Peyer's patch (tissue), 4 donors: ENCODE measurements around the gene UBE3C. TPM values are rescaled to one million over a fixed set of nuclear protein-coding genes. Genes with fewer than 3 reads are reported as not detected.

ENCODE experiments used
- DNase-seq, 3 donors: peaks; one replicate each; pipeline ENCODE4 v3.0.0-alpha.2; 2017 to 2019
- H3K27ac ChIP-seq, 4 donors: fragments of 200-600 bp; sonication (generic); one replicate each; pipeline ENCODE4 v1.5.1; 2016 to 2019
- H3K27me3 ChIP-seq, 2 donors: fragments of 200-600 bp; sonication (generic); one replicate each; pipeline ENCODE4 v1.5.1; 2019
- H3K36me3 ChIP-seq, 3 donors: fragments of 200-600 bp; sonication (generic); one replicate each; pipeline ENCODE4 v1.5.1; 2016 to 2019
- H3K4me1 ChIP-seq, 4 donors: fragments of 200-600 bp; sonication (generic); one replicate each; pipeline ENCODE4 v1.5.1; 2016 to 2019
- H3K4me3 ChIP-seq, 4 donors: fragments of 200-600 bp; sonication (generic); 1 replicate in 3 of 4; 2 replicates in 1 of 4; pipeline ENCODE4 v1.5.1; 2016 to 2019; ENCODE audit warnings: mild to moderate bottlenecking in 1 of 4
- H3K9me3 ChIP-seq, 4 donors: fragments of 200-600 bp; sonication (generic); one replicate each; pipeline ENCODE4 v1.5.1; 2016 to 2019; ENCODE audit warnings: mild to moderate bottlenecking in 1 of 4
- POLR2A ChIP-seq, 2 donors: fragments of 450-650 bp; IDR thresholded peaks; one replicate each; pipeline ENCODE4 v1.5.1; 2017; ENCODE audit warnings: antibody characterized with exemption in 2 of 2, mild to moderate bottlenecking in 2 of 2, moderate library complexity in 2 of 2
- total RNA-seq, 4 donors: library from RNA; depleted of rRNA; stranded (reverse); fragments of >200 nt; gene quantifications; one replicate each; pipeline ENCODE4 v1.1.0, GENCODE V29; 2016
- TF ChIP-seq, protein P1 (sequence below), 6 experiments: fragments of 450-650 bp in 4 of 6; fragments of 200-600 bp in 2 of 6; sonication (generic) in 1 of 6; IDR thresholded peaks; one replicate each; pipeline ENCODE4 v1.5.1; 2017 to 2019; ENCODE audit warnings: antibody characterized with exemption in 6 of 6, mild to moderate bottlenecking in 3 of 6, moderate library complexity in 1 of 6

The UBE3C gene
- total RNA-seq, 4 donors from 2014 or later: 76.4 to 106 (median 101) TPM

GRCh38 chr7:157278167-157278790 is 139.6 kb downstream of the UBE3C start:
- TF ChIP-seq, protein P1, sequence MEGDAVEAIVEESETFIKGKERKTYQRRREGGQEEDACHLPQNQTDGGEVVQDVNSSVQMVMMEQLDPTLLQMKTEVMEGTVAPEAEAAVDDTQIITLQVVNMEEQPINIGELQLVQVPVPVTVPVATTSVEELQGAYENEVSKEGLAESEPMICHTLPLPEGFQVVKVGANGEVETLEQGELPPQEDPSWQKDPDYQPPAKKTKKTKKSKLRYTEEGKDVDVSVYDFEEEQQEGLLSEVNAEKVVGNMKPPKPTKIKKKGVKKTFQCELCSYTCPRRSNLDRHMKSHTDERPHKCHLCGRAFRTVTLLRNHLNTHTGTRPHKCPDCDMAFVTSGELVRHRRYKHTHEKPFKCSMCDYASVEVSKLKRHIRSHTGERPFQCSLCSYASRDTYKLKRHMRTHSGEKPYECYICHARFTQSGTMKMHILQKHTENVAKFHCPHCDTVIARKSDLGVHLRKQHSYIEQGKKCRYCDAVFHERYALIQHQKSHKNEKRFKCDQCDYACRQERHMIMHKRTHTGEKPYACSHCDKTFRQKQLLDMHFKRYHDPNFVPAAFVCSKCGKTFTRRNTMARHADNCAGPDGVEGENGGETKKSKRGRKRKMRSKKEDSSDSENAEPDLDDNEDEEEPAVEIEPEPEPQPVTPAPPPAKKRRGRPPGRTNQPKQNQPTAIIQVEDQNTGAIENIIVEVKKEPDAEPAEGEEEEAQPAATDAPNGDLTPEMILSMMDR (IDR thresholded peaks at IDR 0.05): no peak
- TF ChIP-seq POLR2A (IDR thresholded peaks at IDR 0.05): no peak
- no peak overlapping the region for H3K27ac ChIP-seq
- H3K4me1 ChIP-seq: peaks cover 0 to 33% (median 7%) of the 10 kb centered on the region in 4 donors
- no peaks in the 10 kb centered on the region for H3K27me3 ChIP-seq
- no peaks in the 10 kb centered on the region for H3K36me3 ChIP-seq
- peak in 1 of 3 donors; percentile 47 for DNase-seq
- H3K4me3 ChIP-seq: no peak overlapping the region
- no peaks in the 10 kb centered on the region for H3K9me3 ChIP-seq

DNA sequence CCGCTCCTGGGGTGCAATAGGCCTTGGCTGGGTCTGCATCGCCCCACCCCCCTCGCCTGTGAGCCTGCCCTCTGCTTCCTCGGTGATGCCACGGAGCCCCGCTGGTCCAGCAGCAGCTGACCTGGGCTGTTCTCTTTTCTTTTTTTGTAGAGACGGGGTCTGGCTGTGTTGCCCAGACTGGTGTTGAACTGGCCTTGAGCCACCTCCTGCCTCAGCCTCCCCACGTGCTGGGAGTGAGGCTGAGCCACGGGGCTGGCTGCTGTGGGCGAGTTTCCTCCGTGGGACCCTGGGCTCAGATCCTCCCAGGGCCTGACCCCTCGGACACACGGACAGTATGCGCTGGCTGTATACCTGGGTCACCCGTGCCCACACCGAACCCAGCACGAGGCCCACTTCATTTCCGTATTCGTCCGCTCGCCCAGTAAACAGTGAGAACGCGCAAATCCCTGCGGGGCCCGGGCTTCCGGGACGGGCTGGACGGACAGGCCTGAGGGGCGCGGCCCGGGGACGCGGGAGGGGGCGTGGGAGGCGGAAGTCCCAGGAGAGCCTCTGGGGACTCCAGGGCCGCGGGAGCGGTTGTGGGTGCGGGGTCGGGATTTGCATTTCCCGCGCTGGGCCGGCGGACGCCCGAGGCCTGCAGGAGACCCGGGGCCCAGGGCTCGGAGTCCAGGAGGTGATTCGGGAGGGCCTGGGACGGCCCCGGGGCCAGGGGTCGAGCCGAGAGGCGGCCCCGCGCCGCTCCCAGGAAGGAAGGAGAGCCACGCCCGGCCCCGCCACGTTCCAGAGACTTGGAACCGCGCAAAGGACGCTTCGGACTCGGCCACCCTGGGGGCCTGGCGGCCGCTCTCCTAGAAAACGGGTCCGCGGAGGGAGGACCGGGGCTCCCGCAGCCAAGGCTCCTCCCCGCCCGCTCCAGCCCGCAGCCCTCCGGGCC is 140.3 kb downstream of the UBE3C start:
- H3K9me3 ChIP-seq: peaks cover 0 to under 1% (median 0%) of the 10 kb centered on the region in 4 donors
- no peaks in the 10 kb centered on the region for H3K36me3 ChIP-seq
- peak in 2 of 3 donors; percentile 76 to 83 for DNase-seq
- peak overlapping the region; percentile 46 to 70 (median 60) for H3K4me3 ChIP-seq
- TF ChIP-seq, protein P1 (IDR thresholded peaks at IDR 0.05): no peak
- TF ChIP-seq POLR2A (IDR thresholded peaks at IDR 0.05): peak; percentile 39 to 64
- H3K4me1 ChIP-seq: peaks cover 0 to 26% (median 6%) of the 10 kb centered on the region in 4 donors
- H3K27ac ChIP-seq: peak overlapping the region; percentile 38 to 73 (median 70)
- no peaks in the 10 kb centered on the region for H3K27me3 ChIP-seq

DNA sequence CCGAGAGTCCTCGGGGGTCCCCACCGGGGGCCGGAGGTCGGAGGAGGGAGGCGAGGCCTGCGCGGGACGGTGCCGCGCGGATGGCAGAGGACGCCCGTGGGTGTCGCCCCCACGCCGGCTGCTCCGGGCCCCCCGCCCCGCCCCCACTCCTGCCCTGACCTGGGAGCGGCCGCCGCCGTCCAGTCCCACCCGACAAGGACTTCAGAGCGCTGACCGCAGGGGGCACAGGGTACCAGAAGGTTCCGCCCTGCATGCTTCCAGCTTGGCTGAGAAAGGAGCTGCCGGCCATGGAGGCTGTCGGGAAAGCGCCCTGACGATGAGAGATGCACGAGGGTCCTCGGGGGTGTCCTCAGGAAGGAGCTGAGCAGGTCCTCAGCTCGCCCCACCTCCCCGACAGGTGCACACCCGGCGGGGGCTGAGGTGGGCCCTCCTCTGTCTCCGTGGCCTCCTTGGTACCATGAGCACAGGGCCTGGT is 141.1 kb downstream of the UBE3C start:
- Histone ChIP-seq H3K36me3 (no peaks in the 10 kb centered on the region), H3K27me3 (no peaks in the 10 kb centered on the region), H3K4me3 (peak overlapping the region; percentile 46 to 70 (median 60)), H3K4me1 (peaks cover 0 to 22% (median 6%) of the 10 kb centered on the region in 4 donors), H3K27ac (peak overlapping the region; percentile 38 to 73 (median 70)), H3K9me3 (peaks cover 0 to 8% (median 0%) of the 10 kb centered on the region in 4 donors)
- DNase-seq: no peak
- no peak for TF ChIP-seq POLR2A (IDR thresholded peaks at IDR 0.05)
- TF ChIP-seq, protein P1 (IDR thresholded peaks at IDR 0.05): no peak

DNA sequence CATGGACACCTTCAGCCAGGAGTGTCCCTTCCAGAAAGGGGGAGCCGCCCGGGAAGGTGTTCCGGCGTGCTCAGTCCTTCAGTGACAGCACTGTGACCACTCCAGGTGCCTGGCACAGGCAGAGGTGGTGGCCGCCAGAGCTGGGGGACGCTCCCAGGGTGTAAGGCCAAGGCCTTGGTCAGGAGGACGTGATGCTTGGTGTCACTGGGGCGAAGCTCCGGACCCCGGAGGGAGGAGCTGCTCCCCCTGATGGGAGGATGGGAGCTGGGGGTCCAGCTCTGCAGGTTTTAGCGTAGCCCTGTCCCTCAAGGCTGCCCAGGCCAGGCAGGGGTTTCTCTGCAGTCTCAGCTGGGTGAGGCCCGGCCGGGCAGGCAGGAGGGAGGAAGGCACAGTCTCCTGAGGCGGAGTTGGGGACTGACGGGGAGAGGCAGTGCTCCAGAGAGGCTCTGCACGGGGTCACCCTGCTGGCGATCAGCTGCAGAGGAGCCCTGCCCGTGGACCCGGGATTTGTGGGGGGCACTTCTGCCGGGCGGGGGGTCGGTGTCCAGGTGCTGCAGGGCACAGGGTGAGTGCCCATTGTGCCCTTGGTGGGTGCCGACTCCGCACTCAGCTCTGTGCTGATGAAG is 141.6 kb downstream of the UBE3C start:
- H3K4me3 ChIP-seq: peak overlapping the region in 2 of 4 donors; percentile 67 to 70
- H3K4me1 ChIP-seq: peaks cover 0 to 22% (median 6%) of the 10 kb centered on the region in 4 donors
- no peak for TF ChIP-seq POLR2A (IDR thresholded peaks at IDR 0.05)
- TF ChIP-seq, protein P1 (IDR thresholded peaks at IDR 0.05): no peak
- H3K27ac ChIP-seq: peak overlapping the region in 2 of 4 donors; percentile 70 to 71
- no peaks in the 10 kb centered on the region for H3K36me3 ChIP-seq
- DNase-seq: peak in 1 of 3 donors; percentile 53
- no peaks in the 10 kb centered on the region for H3K27me3 ChIP-seq
- peaks cover 0 to 8% (median 0%) of the 10 kb centered on the region in 4 donors for H3K9me3 ChIP-seq
